Measurements from ENCODE around the gene CCDC88C.
A peak's percentile ranks its signal among the peaks of the same experiment; 100 is the strongest.

Gene CCDC88C

DNA sequence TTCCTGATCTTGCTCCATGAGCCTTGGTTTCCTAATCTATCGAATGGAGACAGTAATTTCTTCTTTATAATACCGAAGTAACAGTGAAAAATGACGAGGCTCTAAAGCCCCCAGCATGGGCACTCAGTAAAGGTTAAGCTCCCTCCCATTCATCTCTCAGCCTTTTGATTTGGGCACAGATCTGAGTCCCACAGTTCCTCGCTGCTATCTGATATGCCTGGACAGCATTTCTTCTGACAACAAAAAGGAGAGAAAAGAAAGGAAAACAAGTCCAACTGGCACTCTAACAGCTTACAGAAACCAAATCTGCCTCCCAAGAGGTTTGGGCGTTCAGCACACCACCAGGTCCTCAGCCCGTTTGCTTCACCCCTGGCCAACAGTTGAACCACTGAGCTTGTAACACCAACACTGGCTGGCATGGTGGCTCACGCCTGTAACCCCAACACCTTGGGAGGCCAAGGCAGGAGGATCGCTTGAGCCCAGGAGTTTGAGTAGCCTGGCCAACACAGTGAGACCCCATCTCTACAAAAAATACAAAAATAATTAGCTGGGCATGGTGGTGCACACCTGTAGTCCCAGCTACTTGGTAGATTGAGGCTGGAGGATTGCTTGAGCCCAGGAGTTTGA is 19.5 kb downstream of the CCDC88C start:
- peak overlapping the region; percentile 87 for H3K27ac Mint-ChIP-seq
- peak overlapping the region; percentile 78 for H3K4me3 Mint-ChIP-seq
- H3K4me1 Mint-ChIP-seq (ENCODE audit: low read depth), result peaks cover 71% of the 10 kb centered on the region
- no peaks in the 10 kb centered on the region for H3K27me3 Mint-ChIP-seq (ENCODE audit: low read depth)
- H3K9me3 Mint-ChIP-seq, result no peaks in the 10 kb centered on the region
- peaks cover 34% of the 10 kb centered on the region for H3K36me3 Mint-ChIP-seq (ENCODE audit: low read depth)

- peaks cover 32% of the 10 kb centered on the region for H3K36me3 Mint-ChIP-seq (ENCODE audit: low read depth)
- peak overlapping the region; percentile 87 for H3K27ac Mint-ChIP-seq
- peak overlapping the region; percentile 78 for H3K4me3 Mint-ChIP-seq
- peaks cover 67% of the 10 kb centered on the region for H3K4me1 Mint-ChIP-seq (ENCODE audit: low read depth)
- no peaks in the 10 kb centered on the region for H3K27me3 Mint-ChIP-seq (ENCODE audit: low read depth)
- no peaks in the 10 kb centered on the region for H3K9me3 Mint-ChIP-seq
Measured at GRCh38 chr14:91396959-91397815, 20.4 kb downstream of the CCDC88C start.

GRCh38 chr14:91396013-91396660 is 21.5 kb downstream of the CCDC88C start:
- no peaks in the 10 kb centered on the region for H3K27me3 Mint-ChIP-seq (ENCODE audit: low read depth)
- H3K4me3 Mint-ChIP-seq, result peak overlapping the region; percentile 33
- H3K36me3 Mint-ChIP-seq (ENCODE audit: low read depth), result peaks cover 34% of the 10 kb centered on the region
- peaks cover 69% of the 10 kb centered on the region for H3K4me1 Mint-ChIP-seq (ENCODE audit: low read depth)
- peak overlapping the region; percentile 57 for H3K27ac Mint-ChIP-seq
- H3K9me3 Mint-ChIP-seq, result no peaks in the 10 kb centered on the region

- Mint-ChIP-seq H3K4me1 (ENCODE audit: low read depth) (peaks cover 71% of the 10 kb centered on the region), H3K9me3 (no peaks in the 10 kb centered on the region), H3K36me3 (ENCODE audit: low read depth) (peaks cover 34% of the 10 kb centered on the region), H3K27me3 (ENCODE audit: low read depth) (no peaks in the 10 kb centered on the region), H3K27ac (peak overlapping the region; percentile 57), H3K4me3 (peak overlapping the region; percentile 13)
Measured at GRCh38 chr14:91395466-91395865, 22.2 kb downstream of the CCDC88C start.

DNA sequence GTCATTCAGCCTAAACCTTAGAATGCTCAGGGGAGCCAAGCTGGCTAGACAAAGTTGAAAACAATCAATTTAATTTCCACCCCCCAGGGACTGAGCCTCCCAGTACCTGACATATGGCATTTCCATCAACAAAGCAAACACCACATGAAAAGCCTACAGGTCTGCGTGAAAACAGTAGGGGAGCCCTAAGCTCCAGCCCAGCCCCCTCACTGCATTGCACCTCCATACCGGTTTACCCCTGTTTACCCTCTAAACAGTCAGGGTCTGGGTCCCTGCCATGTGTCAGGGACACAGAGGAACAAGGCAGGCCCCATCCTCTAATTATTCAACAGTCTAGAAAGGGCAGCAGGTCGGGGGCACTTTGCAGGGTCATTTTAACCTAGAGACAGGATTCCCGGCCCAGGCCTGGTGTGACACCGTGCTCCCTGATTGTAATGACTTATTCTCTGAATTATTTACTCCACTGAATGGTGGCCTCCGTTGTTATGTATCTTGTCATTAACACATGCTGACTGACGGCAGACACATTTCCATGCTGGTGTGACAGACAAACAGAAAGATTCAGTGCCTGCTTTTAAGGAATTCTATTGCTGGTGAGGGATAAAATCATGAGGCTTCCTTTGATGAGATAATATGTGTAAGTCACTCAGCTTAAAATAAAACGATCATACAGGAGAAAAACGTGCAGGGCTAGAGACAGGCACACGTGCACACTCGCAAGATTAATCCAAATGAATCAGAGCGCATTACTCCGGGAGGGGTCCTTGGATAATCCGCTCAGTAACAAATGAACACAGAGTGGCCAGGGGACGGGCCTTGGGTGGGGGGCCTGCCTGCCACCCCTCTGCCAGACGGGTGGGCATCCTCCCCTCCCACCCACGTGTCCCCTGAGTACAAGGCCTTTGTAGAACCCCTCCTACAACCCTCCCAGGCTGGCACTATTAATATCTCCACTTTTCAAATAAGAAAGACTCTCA is 23.2 kb downstream of the CCDC88C start:
- Mint-ChIP-seq H3K4me1 (ENCODE audit: low read depth) (peaks cover 66% of the 10 kb centered on the region), H3K9me3 (no peaks in the 10 kb centered on the region), H3K27me3 (ENCODE audit: low read depth) (no peaks in the 10 kb centered on the region), H3K36me3 (ENCODE audit: low read depth) (peaks cover 34% of the 10 kb centered on the region), H3K4me3 (no peak overlapping the region), H3K27ac (peak overlapping the region; percentile 31)

DNA sequence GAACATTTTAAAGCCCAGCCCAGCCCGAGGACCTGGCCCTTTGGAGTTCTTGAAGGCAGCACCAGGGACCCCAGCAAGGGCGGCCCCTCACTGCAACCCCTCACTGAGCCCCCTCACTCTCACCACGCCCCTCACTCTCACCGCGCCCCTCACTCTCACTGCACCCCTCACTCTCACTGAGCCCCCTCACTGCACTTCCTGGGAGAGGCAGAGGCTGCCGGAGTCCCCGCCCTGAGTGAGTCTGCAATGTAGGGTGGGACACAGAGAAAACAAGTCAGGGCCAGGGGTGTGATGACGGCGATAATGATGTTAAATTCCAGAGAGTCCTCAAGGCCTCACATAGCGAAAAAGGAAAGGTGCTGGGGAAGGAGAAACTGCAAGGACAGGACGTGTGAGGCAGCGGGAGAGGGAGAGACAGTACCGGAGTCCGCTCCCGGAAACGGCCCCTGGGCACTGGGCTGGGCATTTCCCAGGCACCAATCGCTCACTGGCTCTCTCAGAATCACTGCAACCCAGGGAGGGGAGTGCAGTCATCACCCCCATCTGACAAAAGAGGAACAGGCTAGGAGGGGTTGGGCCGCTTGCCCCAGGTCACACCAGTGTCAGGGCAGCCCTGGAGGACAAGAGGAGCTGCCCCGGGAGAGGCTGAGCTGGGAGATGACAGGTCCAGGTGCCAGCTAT is 24.9 kb downstream of the CCDC88C start:
- Mint-ChIP-seq H3K36me3 (ENCODE audit: low read depth) (peaks cover 31% of the 10 kb centered on the region), H3K4me3 (no peak overlapping the region), H3K4me1 (ENCODE audit: low read depth) (peaks cover 65% of the 10 kb centered on the region), H3K27me3 (ENCODE audit: low read depth) (no peaks in the 10 kb centered on the region), H3K9me3 (no peaks in the 10 kb centered on the region), H3K27ac (no peak overlapping the region)

- peak overlapping the region; percentile 49 for H3K27ac Mint-ChIP-seq
- peaks cover 17% of the 10 kb centered on the region for H3K36me3 Mint-ChIP-seq (ENCODE audit: low read depth)
- no peak overlapping the region for H3K4me3 Mint-ChIP-seq
- no peaks in the 10 kb centered on the region for H3K9me3 Mint-ChIP-seq
- no peaks in the 10 kb centered on the region for H3K27me3 Mint-ChIP-seq (ENCODE audit: low read depth)
- peaks cover 46% of the 10 kb centered on the region for H3K4me1 Mint-ChIP-seq (ENCODE audit: low read depth)
Measured at GRCh38 chr14:91390165-91390778, 27.3 kb downstream of the CCDC88C start.

- Mint-ChIP-seq H3K9me3 (no peaks in the 10 kb centered on the region), H3K4me1 (ENCODE audit: low read depth) (peaks cover 49% of the 10 kb centered on the region), H3K36me3 (ENCODE audit: low read depth) (peaks cover 14% of the 10 kb centered on the region), H3K4me3 (no peak overlapping the region), H3K27me3 (ENCODE audit: low read depth) (no peaks in the 10 kb centered on the region), H3K27ac (no peak overlapping the region)
Measured at GRCh38 chr14:91389150-91389549, 28.5 kb downstream of the CCDC88C start.

DNA sequence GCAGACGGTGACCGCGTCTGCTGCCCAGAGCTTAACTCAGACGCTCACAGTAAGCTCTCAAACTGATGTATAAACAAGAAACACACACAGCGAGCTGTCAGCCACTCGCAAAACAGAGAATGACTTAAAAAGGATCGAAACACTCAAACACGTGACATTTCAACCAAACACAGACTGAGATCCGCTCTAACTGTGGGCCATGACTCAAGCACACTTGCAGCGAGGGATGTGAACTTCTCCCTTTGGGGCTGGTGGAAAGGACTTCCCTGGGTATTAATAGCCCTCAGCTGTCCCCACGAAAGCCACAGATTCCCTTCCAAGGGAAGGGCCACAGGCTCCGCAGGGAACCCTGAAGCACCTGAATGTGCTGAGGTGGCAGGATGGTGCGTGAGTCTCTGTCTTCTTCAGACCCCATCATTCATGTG is 29.1 kb downstream of the CCDC88C start:
- Mint-ChIP-seq H3K36me3 (ENCODE audit: low read depth) (peaks cover 12% of the 10 kb centered on the region), H3K4me3 (peak overlapping the region; percentile 21), H3K27me3 (ENCODE audit: low read depth) (no peaks in the 10 kb centered on the region), H3K4me1 (ENCODE audit: low read depth) (peaks cover 52% of the 10 kb centered on the region), H3K9me3 (no peaks in the 10 kb centered on the region), H3K27ac (peak overlapping the region; percentile 26)

DNA sequence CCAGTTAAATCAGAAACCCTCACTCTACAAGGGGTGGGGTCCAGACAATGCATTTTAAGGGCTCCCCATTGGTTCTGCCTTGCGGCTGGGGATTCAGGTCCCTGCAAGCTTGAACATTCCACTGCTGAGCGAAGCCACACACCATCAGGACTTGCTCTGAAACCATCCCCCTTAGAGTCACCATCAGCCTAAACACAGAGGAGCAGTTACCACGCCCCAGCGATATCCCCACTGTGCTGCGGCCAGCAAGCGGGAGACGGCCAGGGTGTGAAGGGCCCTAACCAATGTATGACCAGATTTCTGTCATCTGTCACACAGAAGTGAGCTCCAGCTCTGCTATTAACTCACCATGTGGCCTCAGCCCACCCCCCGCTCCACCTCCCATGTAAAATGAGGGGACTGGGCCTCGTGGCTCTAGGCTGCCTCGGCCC is 29.7 kb downstream of the CCDC88C start:
- H3K4me1 Mint-ChIP-seq (ENCODE audit: low read depth), result peaks cover 54% of the 10 kb centered on the region
- H3K9me3 Mint-ChIP-seq, result no peaks in the 10 kb centered on the region
- no peaks in the 10 kb centered on the region for H3K27me3 Mint-ChIP-seq (ENCODE audit: low read depth)
- peaks cover 16% of the 10 kb centered on the region for H3K36me3 Mint-ChIP-seq (ENCODE audit: low read depth)
- peak overlapping the region; percentile 26 for H3K27ac Mint-ChIP-seq
- H3K4me3 Mint-ChIP-seq, result peak overlapping the region; percentile 21

GRCh38 chr14:91387169-91387835 is 30.3 kb downstream of the CCDC88C start:
- Mint-ChIP-seq H3K4me1 (ENCODE audit: low read depth) (peaks cover 57% of the 10 kb centered on the region), H3K36me3 (ENCODE audit: low read depth) (peaks cover 20% of the 10 kb centered on the region), H3K27ac (no peak overlapping the region), H3K4me3 (no peak overlapping the region), H3K27me3 (ENCODE audit: low read depth) (no peaks in the 10 kb centered on the region), H3K9me3 (no peaks in the 10 kb centered on the region)

GRCh38 chr14:91385697-91386096 is 31.9 kb downstream of the CCDC88C start:
- Mint-ChIP-seq H3K4me3 (no peak overlapping the region), H3K36me3 (ENCODE audit: low read depth) (peaks cover 23% of the 10 kb centered on the region), H3K4me1 (ENCODE audit: low read depth) (peaks cover 58% of the 10 kb centered on the region), H3K27ac (no peak overlapping the region), H3K27me3 (ENCODE audit: low read depth) (no peaks in the 10 kb centered on the region), H3K9me3 (no peaks in the 10 kb centered on the region)

DNA sequence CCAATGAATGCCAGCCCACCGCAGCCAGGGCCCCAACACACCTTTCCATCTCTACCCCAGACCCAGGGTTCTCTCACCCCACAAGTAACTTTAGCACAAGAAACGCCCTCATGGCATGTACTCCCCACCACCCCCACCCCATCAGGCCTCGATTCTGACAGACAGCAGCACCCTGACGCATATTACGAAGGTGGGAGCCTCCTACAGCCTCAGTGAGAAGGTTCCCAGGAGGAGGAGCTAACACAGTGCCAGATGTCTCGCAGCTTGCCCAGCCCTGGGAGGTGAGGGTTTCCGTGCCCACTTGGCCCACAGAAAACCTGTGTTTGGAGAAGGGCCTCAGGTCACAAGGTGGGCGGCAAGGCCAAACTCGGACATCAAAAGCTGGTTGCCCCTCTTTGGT is 32.4 kb downstream of the CCDC88C start:
- H3K27me3 Mint-ChIP-seq (ENCODE audit: low read depth), result no peaks in the 10 kb centered on the region
- H3K4me3 Mint-ChIP-seq, result no peak overlapping the region
- peaks cover 22% of the 10 kb centered on the region for H3K36me3 Mint-ChIP-seq (ENCODE audit: low read depth)
- H3K27ac Mint-ChIP-seq, result no peak overlapping the region
- H3K4me1 Mint-ChIP-seq (ENCODE audit: low read depth), result peaks cover 58% of the 10 kb centered on the region
- H3K9me3 Mint-ChIP-seq, result no peaks in the 10 kb centered on the region
